ENCODE data around the gene EMX1.

DNA sequence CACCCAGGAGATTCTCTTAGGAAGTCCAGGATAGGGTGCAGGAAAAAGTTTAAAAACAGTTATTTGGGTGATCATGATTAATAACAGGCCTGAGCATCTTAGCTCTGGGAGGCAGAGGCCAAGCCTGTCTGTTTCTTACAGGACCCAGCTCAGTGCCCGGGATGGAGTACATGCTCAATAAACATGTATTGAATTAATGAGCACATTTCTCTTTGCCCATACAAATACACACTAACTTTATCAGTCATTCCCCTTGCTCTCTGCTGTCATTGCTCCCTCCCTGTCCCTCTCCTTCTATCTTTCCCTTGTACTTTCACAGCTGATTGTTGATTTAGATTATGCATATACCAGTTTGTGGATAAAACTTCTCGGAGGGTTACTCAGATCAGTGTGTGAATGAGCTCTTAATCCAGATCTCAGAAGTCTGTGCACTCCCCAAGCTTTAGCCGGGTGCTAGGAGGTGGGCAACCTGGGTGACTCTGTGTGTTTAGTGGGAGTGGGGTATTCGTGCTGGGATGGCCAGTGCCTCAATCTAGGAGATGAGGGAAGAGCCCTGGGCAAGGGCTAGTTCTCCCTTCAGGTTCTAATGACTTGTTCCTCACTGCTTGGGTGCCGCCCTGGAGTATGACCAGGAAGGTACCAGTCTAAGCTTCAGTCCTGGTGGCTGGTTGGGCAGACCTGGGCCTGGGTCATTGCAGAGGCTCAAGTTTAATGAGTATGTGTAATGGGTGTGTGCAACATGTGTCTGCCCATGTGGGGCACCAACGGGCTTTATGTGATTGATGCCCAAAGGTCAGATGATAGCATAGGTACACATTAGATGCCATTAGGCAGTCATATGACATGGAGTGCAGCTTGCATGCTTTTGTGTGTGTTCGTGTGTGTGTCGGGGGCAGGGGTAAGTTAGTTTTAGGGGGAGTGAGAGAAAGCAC lies 10.6 kb downstream of the EMX1 start:
- TF ChIP-seq, protein P1, sequence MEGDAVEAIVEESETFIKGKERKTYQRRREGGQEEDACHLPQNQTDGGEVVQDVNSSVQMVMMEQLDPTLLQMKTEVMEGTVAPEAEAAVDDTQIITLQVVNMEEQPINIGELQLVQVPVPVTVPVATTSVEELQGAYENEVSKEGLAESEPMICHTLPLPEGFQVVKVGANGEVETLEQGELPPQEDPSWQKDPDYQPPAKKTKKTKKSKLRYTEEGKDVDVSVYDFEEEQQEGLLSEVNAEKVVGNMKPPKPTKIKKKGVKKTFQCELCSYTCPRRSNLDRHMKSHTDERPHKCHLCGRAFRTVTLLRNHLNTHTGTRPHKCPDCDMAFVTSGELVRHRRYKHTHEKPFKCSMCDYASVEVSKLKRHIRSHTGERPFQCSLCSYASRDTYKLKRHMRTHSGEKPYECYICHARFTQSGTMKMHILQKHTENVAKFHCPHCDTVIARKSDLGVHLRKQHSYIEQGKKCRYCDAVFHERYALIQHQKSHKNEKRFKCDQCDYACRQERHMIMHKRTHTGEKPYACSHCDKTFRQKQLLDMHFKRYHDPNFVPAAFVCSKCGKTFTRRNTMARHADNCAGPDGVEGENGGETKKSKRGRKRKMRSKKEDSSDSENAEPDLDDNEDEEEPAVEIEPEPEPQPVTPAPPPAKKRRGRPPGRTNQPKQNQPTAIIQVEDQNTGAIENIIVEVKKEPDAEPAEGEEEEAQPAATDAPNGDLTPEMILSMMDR (IDR thresholded peaks at IDR 0.05), result no peak
- no peak for TF ChIP-seq POLR2A (IDR thresholded peaks at IDR 0.05)

Data from Peyer's patch (tissue), 4 donors.